Measurements from ENCODE around the gene UMAD1. TPM values are rescaled to one million over a fixed set of nuclear protein-coding genes. Genes with fewer than 3 reads are reported as not detected.

Gene UMAD1
- total and polyA plus RNA-seq, 10 donors = 7.6 to 21.2 (median 14.2) TPM

- H3K27me3 ChIP-seq (replicated peaks in 1 of 7) = no peaks in the 10 kb centered on the region
- H3K4me1 ChIP-seq = peaks cover 0 to 22% (median 0%) of the 10 kb centered on the region in 6 donors
- peaks cover 0 to 8% (median 0%) of the 10 kb centered on the region in 6 donors for H3K36me3 ChIP-seq
- H3K9me3 ChIP-seq = peaks cover 0 to 6% (median 0%) of the 10 kb centered on the region in 8 donors
- DNase-seq = no peak
- 59 to 93% (median 80%) methylated on average over 3 of the region's 3 CpGs for WGBS, 5 donors
- intact Hi-C loops (cut with DNase I; ENCODE audit: low total_unique reads) = no loop called here
- TF ChIP-seq POLR2AphosphoS5 (IDR thresholded peaks at IDR 0.05) (no peak), POLR2A (IDR thresholded peaks at IDR 0.05) (no peak)
- TF ChIP-seq, protein P1, sequence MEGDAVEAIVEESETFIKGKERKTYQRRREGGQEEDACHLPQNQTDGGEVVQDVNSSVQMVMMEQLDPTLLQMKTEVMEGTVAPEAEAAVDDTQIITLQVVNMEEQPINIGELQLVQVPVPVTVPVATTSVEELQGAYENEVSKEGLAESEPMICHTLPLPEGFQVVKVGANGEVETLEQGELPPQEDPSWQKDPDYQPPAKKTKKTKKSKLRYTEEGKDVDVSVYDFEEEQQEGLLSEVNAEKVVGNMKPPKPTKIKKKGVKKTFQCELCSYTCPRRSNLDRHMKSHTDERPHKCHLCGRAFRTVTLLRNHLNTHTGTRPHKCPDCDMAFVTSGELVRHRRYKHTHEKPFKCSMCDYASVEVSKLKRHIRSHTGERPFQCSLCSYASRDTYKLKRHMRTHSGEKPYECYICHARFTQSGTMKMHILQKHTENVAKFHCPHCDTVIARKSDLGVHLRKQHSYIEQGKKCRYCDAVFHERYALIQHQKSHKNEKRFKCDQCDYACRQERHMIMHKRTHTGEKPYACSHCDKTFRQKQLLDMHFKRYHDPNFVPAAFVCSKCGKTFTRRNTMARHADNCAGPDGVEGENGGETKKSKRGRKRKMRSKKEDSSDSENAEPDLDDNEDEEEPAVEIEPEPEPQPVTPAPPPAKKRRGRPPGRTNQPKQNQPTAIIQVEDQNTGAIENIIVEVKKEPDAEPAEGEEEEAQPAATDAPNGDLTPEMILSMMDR (IDR thresholded peaks at IDR 0.05 in 8 of 11, conservative IDR thresholded peaks at IDR 0.05 in 3 of 11) = no peak
- H3K27ac ChIP-seq = no peak overlapping the region
- H3K4me3 ChIP-seq = no peak overlapping the region
These were observed 10.9 kb downstream of the UMAD1 start for GRCh38 chr7:7651479-7651878.

DNA sequence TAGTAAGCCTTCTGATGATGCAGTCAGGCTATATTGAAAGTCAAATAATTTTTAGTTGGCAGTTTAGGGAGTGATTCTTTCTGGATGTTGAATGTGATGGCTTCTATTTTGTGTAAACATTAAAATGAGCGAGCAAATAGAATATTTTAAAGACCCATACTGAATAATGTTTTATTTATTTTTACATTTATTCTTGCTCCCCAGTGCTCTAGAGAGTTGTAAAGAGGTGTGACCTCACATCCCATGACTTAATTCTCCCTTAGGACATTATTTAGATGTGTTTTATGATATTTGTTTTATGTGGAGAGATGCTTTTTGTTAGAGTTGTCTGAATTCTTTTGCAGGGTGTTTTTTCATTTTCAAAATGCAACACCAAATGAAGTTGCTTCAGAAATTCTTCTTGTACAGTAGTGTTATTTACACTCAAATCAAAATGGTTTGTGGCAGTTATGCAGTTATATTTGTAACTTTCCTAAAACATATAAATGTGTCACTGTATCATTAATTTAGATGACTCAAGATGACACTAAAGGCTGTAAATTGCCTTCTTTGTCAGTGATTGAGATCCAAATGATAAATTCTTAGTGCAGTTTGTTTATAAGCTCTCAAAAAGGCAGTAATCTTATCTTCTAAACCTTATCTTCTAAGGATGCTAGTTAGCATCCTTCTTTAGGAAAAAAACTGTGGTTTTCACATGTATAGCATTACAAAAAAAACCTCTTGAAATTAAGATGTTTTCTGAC, 12.4 kb downstream of the UMAD1 start:
- Histone ChIP-seq H3K27me3 (replicated peaks in 1 of 7) (no peaks in the 10 kb centered on the region), H3K9me3 (peaks cover 0 to 15% (median 0%) of the 10 kb centered on the region in 8 donors), H3K36me3 (peaks cover 0 to 9% (median 0%) of the 10 kb centered on the region in 6 donors), H3K4me1 (peaks cover 0 to 22% (median 0%) of the 10 kb centered on the region in 6 donors), H3K27ac (no peak overlapping the region), H3K4me3 (no peak overlapping the region)
- intact Hi-C loops (cut with DNase I; ENCODE audit: low total_unique reads) = no loop called here
- TF ChIP-seq, protein P1 (IDR thresholded peaks at IDR 0.05 in 8 of 11, conservative IDR thresholded peaks at IDR 0.05 in 3 of 11) = no peak
- TF ChIP-seq POLR2AphosphoS5 (IDR thresholded peaks at IDR 0.05) = no peak
- no peak for DNase-seq
- 85 to 100% (median 95%) methylated on average over 1 of the region's 1 CpG for WGBS, 5 donors

GRCh38 chr7:7653593-7654187, 13.1 kb downstream of the UMAD1 start:
- WGBS, 5 donors = 78 to 83% (median 79%) methylated on average over 3 of the region's 3 CpGs
- Histone ChIP-seq H3K4me3 (no peak overlapping the region), H3K4me1 (peaks cover 0 to 22% (median 0%) of the 10 kb centered on the region in 6 donors), H3K27ac (no peak overlapping the region), H3K36me3 (peaks cover 0 to 9% (median 0%) of the 10 kb centered on the region in 6 donors), H3K27me3 (replicated peaks in 1 of 7) (no peaks in the 10 kb centered on the region), H3K9me3 (peaks cover 0 to 20% (median 6%) of the 10 kb centered on the region in 8 donors)
- DNase-seq = no peak
- TF ChIP-seq, protein P1 (IDR thresholded peaks at IDR 0.05 in 8 of 11, conservative IDR thresholded peaks at IDR 0.05 in 3 of 11) = peak in 7 of 11 experiments; percentile 7 to 47 (median 33)
- TF ChIP-seq POLR2A (IDR thresholded peaks at IDR 0.05) = no peak
- TF ChIP-seq POLR2AphosphoS5 (IDR thresholded peaks at IDR 0.05) = no peak
- intact Hi-C loops (cut with DNase I; ENCODE audit: low total_unique reads) = no loop called here
